ENCODE measurements around the gene KCTD11.

KCTD11 gene

GRCh38 chr17:7323731-7324437 is 28.1 kb upstream of the KCTD11 start:
- H3K4me1 ChIP-seq (ENCODE audit: control insufficient read depth, insufficient read depth, low read length) = peaks cover 9% of the 10 kb centered on the region
- H3K36me3 ChIP-seq (ENCODE audit: control insufficient read depth, insufficient read depth, low read length) = peaks cover 49% of the 10 kb centered on the region
- H3K27ac ChIP-seq (ENCODE audit: insufficient read depth, low read depth, low read length, poor library complexity, severe bottlenecking) = no peak overlapping the region
- no peaks in the 10 kb centered on the region for H3K9me3 ChIP-seq (ENCODE audit: control insufficient read depth, low read length)
- no peak overlapping the region for H3K4me3 ChIP-seq (ENCODE audit: insufficient read depth, low read depth, low read length)
- 71 to 74% methylated on average over 39 of the region's 39 CpGs for WGBS, 2 experiments
- H3K27me3 ChIP-seq (ENCODE audit: control insufficient read depth, insufficient read depth, low read length, poor library complexity, severe bottlenecking) = no peaks in the 10 kb centered on the region

- Histone ChIP-seq H3K27ac (ENCODE audit: insufficient read depth, low read depth, low read length, poor library complexity, severe bottlenecking) (no peak overlapping the region), H3K9me3 (ENCODE audit: control insufficient read depth, low read length) (no peaks in the 10 kb centered on the region), H3K36me3 (ENCODE audit: control insufficient read depth, insufficient read depth, low read length) (peaks cover 49% of the 10 kb centered on the region), H3K4me1 (ENCODE audit: control insufficient read depth, insufficient read depth, low read length) (peaks cover 9% of the 10 kb centered on the region), H3K4me3 (ENCODE audit: insufficient read depth, low read depth, low read length) (no peak overlapping the region), H3K27me3 (ENCODE audit: control insufficient read depth, insufficient read depth, low read length, poor library complexity, severe bottlenecking) (no peaks in the 10 kb centered on the region)
- 86 to 93% methylated on average over 3 of the region's 3 CpGs for WGBS, 2 experiments
Measured at GRCh38 chr17:7324438-7324779, 27.6 kb upstream of the KCTD11 start.

GRCh38 chr17:7325031-7325528 is 26.9 kb upstream of the KCTD11 start:
- Histone ChIP-seq H3K4me1 (ENCODE audit: control insufficient read depth, insufficient read depth, low read length) (peaks cover 9% of the 10 kb centered on the region), H3K27ac (ENCODE audit: insufficient read depth, low read depth, low read length, poor library complexity, severe bottlenecking) (no peak overlapping the region), H3K4me3 (ENCODE audit: insufficient read depth, low read depth, low read length) (no peak overlapping the region), H3K27me3 (ENCODE audit: control insufficient read depth, insufficient read depth, low read length, poor library complexity, severe bottlenecking) (no peaks in the 10 kb centered on the region), H3K36me3 (ENCODE audit: control insufficient read depth, insufficient read depth, low read length) (peaks cover 49% of the 10 kb centered on the region), H3K9me3 (ENCODE audit: control insufficient read depth, low read length) (no peaks in the 10 kb centered on the region)
- WGBS, 2 experiments = 94 to 98% methylated on average over 18 of the region's 19 CpGs

- WGBS, 2 experiments = 92 to 95% methylated on average over 10 to 11 of the region's 11 CpGs
Measured at GRCh38 chr17:7326186-7326585, 25.8 kb upstream of the KCTD11 start.

GRCh38 chr17:7327056-7327455 is 24.9 kb upstream of the KCTD11 start:
- peaks cover 38% of the 10 kb centered on the region for H3K36me3 ChIP-seq (ENCODE audit: control insufficient read depth, insufficient read depth, low read length)
- WGBS, 2 experiments = 92 to 93% methylated on average over 7 of the region's 7 CpGs
- no peak overlapping the region for H3K4me3 ChIP-seq (ENCODE audit: insufficient read depth, low read depth, low read length)
- H3K27me3 ChIP-seq (ENCODE audit: control insufficient read depth, insufficient read depth, low read length, poor library complexity, severe bottlenecking) = no peaks in the 10 kb centered on the region
- H3K27ac ChIP-seq (ENCODE audit: insufficient read depth, low read depth, low read length, poor library complexity, severe bottlenecking) = no peak overlapping the region
- H3K4me1 ChIP-seq (ENCODE audit: control insufficient read depth, insufficient read depth, low read length) = peaks cover 9% of the 10 kb centered on the region
- no peaks in the 10 kb centered on the region for H3K9me3 ChIP-seq (ENCODE audit: control insufficient read depth, low read length)

More at GRCh38 chr17:7326186-7326585, 25.8 kb upstream of the KCTD11 start:
- no peaks in the 10 kb centered on the region for H3K9me3 ChIP-seq (ENCODE audit: control insufficient read depth, low read length)
- H3K27me3 ChIP-seq (ENCODE audit: control insufficient read depth, insufficient read depth, low read length, poor library complexity, severe bottlenecking) = no peaks in the 10 kb centered on the region
- H3K27ac ChIP-seq (ENCODE audit: insufficient read depth, low read depth, low read length, poor library complexity, severe bottlenecking) = no peak overlapping the region
- H3K4me1 ChIP-seq (ENCODE audit: control insufficient read depth, insufficient read depth, low read length) = peaks cover 9% of the 10 kb centered on the region
- H3K36me3 ChIP-seq (ENCODE audit: control insufficient read depth, insufficient read depth, low read length) = peaks cover 47% of the 10 kb centered on the region
- no peak overlapping the region for H3K4me3 ChIP-seq (ENCODE audit: insufficient read depth, low read depth, low read length)

- Histone ChIP-seq H3K4me1 (ENCODE audit: control insufficient read depth, insufficient read depth, low read length) (peaks cover 9% of the 10 kb centered on the region), H3K4me3 (ENCODE audit: insufficient read depth, low read depth, low read length) (no peak overlapping the region), H3K36me3 (ENCODE audit: control insufficient read depth, insufficient read depth, low read length) (peaks cover 34% of the 10 kb centered on the region), H3K27me3 (ENCODE audit: control insufficient read depth, insufficient read depth, low read length, poor library complexity, severe bottlenecking) (no peaks in the 10 kb centered on the region), H3K9me3 (ENCODE audit: control insufficient read depth, low read length) (no peaks in the 10 kb centered on the region), H3K27ac (ENCODE audit: insufficient read depth, low read depth, low read length, poor library complexity, severe bottlenecking) (no peak overlapping the region)
- 94 to 97% methylated on average over 17 of the region's 17 CpGs for whole genome bisulfite sequencing, 2 experiments
Measured at GRCh38 chr17:7327501-7327900, 24.5 kb upstream of the KCTD11 start.

- Histone ChIP-seq H3K4me3 (ENCODE audit: insufficient read depth, low read depth, low read length) (no peak overlapping the region), H3K36me3 (ENCODE audit: control insufficient read depth, insufficient read depth, low read length) (peaks cover 29% of the 10 kb centered on the region), H3K27me3 (ENCODE audit: control insufficient read depth, insufficient read depth, low read length, poor library complexity, severe bottlenecking) (no peaks in the 10 kb centered on the region), H3K9me3 (ENCODE audit: control insufficient read depth, low read length) (no peaks in the 10 kb centered on the region), H3K27ac (ENCODE audit: insufficient read depth, low read depth, low read length, poor library complexity, severe bottlenecking) (no peak overlapping the region), H3K4me1 (ENCODE audit: control insufficient read depth, insufficient read depth, low read length) (peaks cover 9% of the 10 kb centered on the region)
- WGBS, 2 experiments = 94 to 96% methylated on average over 1 of the region's 1 CpG
Measured at GRCh38 chr17:7328009-7328408, 24.0 kb upstream of the KCTD11 start.

- Histone ChIP-seq H3K9me3 (ENCODE audit: control insufficient read depth, low read length) (no peaks in the 10 kb centered on the region), H3K4me3 (ENCODE audit: insufficient read depth, low read depth, low read length) (peak within 1 kb of the TSS; percentile 87), H3K27ac (ENCODE audit: insufficient read depth, low read depth, low read length, poor library complexity, severe bottlenecking) (peak within 1 kb of the TSS; percentile 93), H3K27me3 (ENCODE audit: control insufficient read depth, insufficient read depth, low read length, poor library complexity, severe bottlenecking) (no peaks in the 10 kb centered on the region), H3K36me3 (ENCODE audit: control insufficient read depth, insufficient read depth, low read length) (peaks cover 20% of the 10 kb centered on the region), H3K4me1 (ENCODE audit: control insufficient read depth, insufficient read depth, low read length) (peaks cover 9% of the 10 kb centered on the region)
- WGBS, 2 experiments = 0% methylated on average over 50 of the region's 50 CpGs
Measured at GRCh38 chr17:7328840-7329373, 23.1 kb upstream of the KCTD11 start, which contains the start of gene NEURL4. Gene NEURL4 (minus strand): TSS chr17:7329335. CDS start chr17:7329312, 23 bp downstream.

GRCh38 chr17:7329374-7329996 is 22.5 kb upstream of the KCTD11 start:
- 1% methylated on average over 43 of the region's 43 CpGs for WGBS, 2 experiments
- Histone ChIP-seq H3K27me3 (ENCODE audit: control insufficient read depth, insufficient read depth, low read length, poor library complexity, severe bottlenecking) (no peaks in the 10 kb centered on the region), H3K36me3 (ENCODE audit: control insufficient read depth, insufficient read depth, low read length) (peaks cover 15% of the 10 kb centered on the region), H3K9me3 (ENCODE audit: control insufficient read depth, low read length) (no peaks in the 10 kb centered on the region), H3K4me3 (ENCODE audit: insufficient read depth, low read depth, low read length) (peak overlapping the region; percentile 87), H3K4me1 (ENCODE audit: control insufficient read depth, insufficient read depth, low read length) (peaks cover 9% of the 10 kb centered on the region), H3K27ac (ENCODE audit: insufficient read depth, low read depth, low read length, poor library complexity, severe bottlenecking) (peak overlapping the region; percentile 93)

GRCh38 chr17:7329997-7330637 is 21.8 kb upstream of the KCTD11 start:
- Histone ChIP-seq H3K27ac (ENCODE audit: insufficient read depth, low read depth, low read length, poor library complexity, severe bottlenecking) (peak overlapping the region; percentile 93), H3K36me3 (ENCODE audit: control insufficient read depth, insufficient read depth, low read length) (peaks cover 12% of the 10 kb centered on the region), H3K4me3 (ENCODE audit: insufficient read depth, low read depth, low read length) (peak overlapping the region; percentile 87), H3K27me3 (ENCODE audit: control insufficient read depth, insufficient read depth, low read length, poor library complexity, severe bottlenecking) (no peaks in the 10 kb centered on the region), H3K9me3 (ENCODE audit: control insufficient read depth, low read length) (no peaks in the 10 kb centered on the region), H3K4me1 (ENCODE audit: control insufficient read depth, insufficient read depth, low read length) (peaks cover 9% of the 10 kb centered on the region)
- 3% methylated on average over 34 of the region's 34 CpGs for WGBS, 2 experiments

All from ectodermal cell (in vitro differentiated cells).